ENCODE results near the gene EXOC3. TPM values are rescaled to one million over a fixed set of nuclear protein-coding genes. Genes with fewer than 3 reads are reported as not detected.

Gene EXOC3
- total RNA-seq, 1 donor from 2014 or later: 19.2 TPM

DNA sequence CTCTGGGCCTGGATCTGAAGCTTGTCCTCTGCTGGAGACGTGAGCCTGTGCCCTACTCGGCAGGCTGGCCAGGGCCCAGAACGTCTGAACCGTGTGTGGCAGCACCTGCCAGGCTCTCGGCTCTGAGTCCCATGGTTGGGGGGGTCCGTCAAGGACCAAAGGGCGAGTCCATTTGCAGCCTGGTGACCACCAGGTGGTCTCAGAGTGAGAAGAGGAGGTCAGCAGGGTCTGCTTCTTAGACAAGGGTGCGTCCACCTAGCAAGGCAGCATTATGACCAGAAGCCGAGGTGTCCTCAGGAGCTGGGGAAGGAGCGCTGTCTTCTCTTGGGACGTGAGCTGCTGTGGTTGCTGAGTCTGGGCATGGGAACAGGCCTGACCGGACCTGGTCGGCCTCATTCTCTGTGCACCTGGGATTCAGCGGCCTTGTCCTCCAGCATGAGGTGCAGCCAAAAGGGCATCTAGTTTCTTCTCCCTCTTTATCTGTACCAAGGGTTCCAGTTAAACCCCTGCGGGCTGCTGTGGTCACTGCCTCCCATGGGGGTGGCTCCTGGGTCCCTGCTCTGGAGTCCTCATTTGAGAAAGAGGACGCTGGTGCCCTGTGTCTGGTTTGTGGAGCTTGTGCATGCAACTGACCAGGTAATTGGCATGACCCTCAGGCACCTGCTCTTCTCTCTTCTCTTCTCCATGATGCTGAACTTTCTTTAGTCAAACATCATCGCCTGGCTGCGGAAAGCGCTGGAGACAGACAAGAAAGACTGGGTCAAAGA, 14.4 kb downstream of the EXOC3 start:
- Histone ChIP-seq H3K36me3 (no peaks in the 10 kb centered on the region), H3K9me3 (ENCODE audit: low read depth) (no peaks in the 10 kb centered on the region), H3K27me3 (no peaks in the 10 kb centered on the region), H3K4me3 (no peak overlapping the region), H3K9ac (no peak overlapping the region), H2AFZ (replicated peaks) (no peak overlapping the region), H3K27ac (no peak overlapping the region), H3K4me1 (no peaks in the 10 kb centered on the region), H4K20me1 (ENCODE audit: low read depth) (peaks cover 5% of the 10 kb centered on the region), H3F3A (ENCODE audit: low read depth) (no peaks in the 10 kb centered on the region), H3K4me2 (no peak overlapping the region), H3K79me2 (ENCODE audit: low read depth) (no peaks in the 10 kb centered on the region)
- Mint-ChIP-seq H3K36me3 (peaks cover 49% of the 10 kb centered on the region), H3K9me3 (peaks cover 4% of the 10 kb centered on the region), H3K4me1 (no peaks in the 10 kb centered on the region), H3K27ac (no peak overlapping the region), H3K27me3 (ENCODE audit: insufficient read depth, low read depth) (peaks cover 6% of the 10 kb centered on the region), H3K4me3 (no peak overlapping the region)
- TF ChIP-seq CTCF (IDR thresholded peaks at IDR 0.05) (no peak), EZH2phosphoT487 (IDR thresholded peaks at IDR 0.05) (no peak), EZH2 (IDR thresholded peaks at IDR 0.05) (no peak)
- no peak for DNase-seq (ENCODE audit: low spot score)

GRCh38 chr5:458547-459353, 15.8 kb downstream of the EXOC3 start:
- Mint-ChIP-seq H3K36me3 (peaks cover 39% of the 10 kb centered on the region), H3K27me3 (ENCODE audit: insufficient read depth, low read depth) (peaks cover 6% of the 10 kb centered on the region), H3K4me3 (no peak overlapping the region), H3K27ac (no peak overlapping the region), H3K9me3 (no peaks in the 10 kb centered on the region), H3K4me1 (no peaks in the 10 kb centered on the region)
- Histone ChIP-seq H3K4me2 (no peak overlapping the region), H3K79me2 (ENCODE audit: low read depth) (no peaks in the 10 kb centered on the region), H3K4me3 (no peak overlapping the region), H3K27ac (no peak overlapping the region), H3K4me1 (no peaks in the 10 kb centered on the region), H3K9ac (no peak overlapping the region), H3K9me3 (ENCODE audit: low read depth) (no peaks in the 10 kb centered on the region), H2AFZ (replicated peaks) (no peak overlapping the region), H3F3A (ENCODE audit: low read depth) (no peaks in the 10 kb centered on the region), H4K20me1 (ENCODE audit: low read depth) (peaks cover 5% of the 10 kb centered on the region), H3K27me3 (no peaks in the 10 kb centered on the region), H3K36me3 (no peaks in the 10 kb centered on the region)
- no peak for DNase-seq (ENCODE audit: low spot score)
- TF ChIP-seq EZH2 (IDR thresholded peaks at IDR 0.05): no peak
- TF ChIP-seq CTCF (IDR thresholded peaks at IDR 0.05): no peak
- TF ChIP-seq EZH2phosphoT487 (IDR thresholded peaks at IDR 0.05): no peak

- Mint-ChIP-seq H3K27me3 (ENCODE audit: insufficient read depth, low read depth) (peaks cover 4% of the 10 kb centered on the region), H3K36me3 (peaks cover 34% of the 10 kb centered on the region), H3K4me3 (no peak overlapping the region), H3K9me3 (no peaks in the 10 kb centered on the region), H3K4me1 (no peaks in the 10 kb centered on the region), H3K27ac (no peak overlapping the region)
- no peaks in the 10 kb centered on the region for H3K27me3 ChIP-seq
- H3K4me2 ChIP-seq: no peak overlapping the region
- H3K9me3 ChIP-seq (ENCODE audit: low read depth): no peaks in the 10 kb centered on the region
- H3K4me1 ChIP-seq: no peaks in the 10 kb centered on the region
- no peak for DNase-seq (ENCODE audit: low spot score)
- H4K20me1 ChIP-seq (ENCODE audit: low read depth): peaks cover 5% of the 10 kb centered on the region
- no peaks in the 10 kb centered on the region for H3F3A ChIP-seq (ENCODE audit: low read depth)
- no peak overlapping the region for H3K9ac ChIP-seq
- no peak overlapping the region for H3K4me3 ChIP-seq
- no peak for TF ChIP-seq EZH2 (IDR thresholded peaks at IDR 0.05)
- TF ChIP-seq EZH2phosphoT487 (IDR thresholded peaks at IDR 0.05): no peak
- no peak for TF ChIP-seq CTCF (IDR thresholded peaks at IDR 0.05)
- H3K79me2 ChIP-seq (ENCODE audit: low read depth): no peaks in the 10 kb centered on the region
- H3K27ac ChIP-seq: no peak overlapping the region
- no peaks in the 10 kb centered on the region for H3K36me3 ChIP-seq
- no peak overlapping the region for H2AFZ ChIP-seq (replicated peaks)
Measured at GRCh38 chr5:459562-460272, 16.7 kb downstream of the EXOC3 start.

All from neural progenitor cell (in vitro differentiated cells).